NT2/D1 (cell line): ENCODE results near the gene OPCML.

Experiments
- DNase-seq: peaks from one replicate; pipeline ENCODE4 v3.0.0-alpha.2; 2011; ENCODE audit warnings: low read depth, low spot score
- H3K27me3 ChIP-seq: 2 replicates; pipeline ENCODE4 v1.6.0; 2011; ENCODE audit warnings: mild to moderate bottlenecking; ENCODE audit not compliant: insufficient read length, insufficient read depth
- H3K36me3 ChIP-seq: 2 replicates; pipeline ENCODE4 v1.6.1; 2011; ENCODE audit warnings: mild to moderate bottlenecking, low read length, mixed read lengths; ENCODE audit not compliant: insufficient read depth, insufficient read length
- H3K4me1 ChIP-seq: 2 replicates; pipeline ENCODE4 v1.5.1; 2011; ENCODE audit not compliant: insufficient read depth, insufficient read length
- H3K4me3 ChIP-seq: 2 replicates; pipeline ENCODE4 v1.5.1; 2011; ENCODE audit warnings: low read depth; ENCODE audit not compliant: insufficient read length
- H3K9ac ChIP-seq: 2 replicates; pipeline ENCODE4 v1.6.0; 2011; ENCODE audit warnings: low read depth; ENCODE audit not compliant: insufficient read length
- H3K9me3 ChIP-seq: 2 replicates; pipeline ENCODE4 v1.5.1; 2011; ENCODE audit warnings: mild to moderate bottlenecking, low read length; ENCODE audit not compliant: insufficient read depth
- SUZ12 ChIP-seq: IDR thresholded peaks from 2 replicates; pipeline ENCODE4 v1.6.1; 2011; ENCODE audit not compliant: insufficient read length, insufficient read depth; ENCODE audit errors: extremely low read depth
- YY1 ChIP-seq: IDR thresholded peaks from 2 replicates; pipeline ENCODE4 v1.6.1; 2011; ENCODE audit not compliant: insufficient read length, insufficient read depth
- ZNF274 ChIP-seq: IDR thresholded peaks from 2 replicates; pipeline ENCODE4 v1.6.1; 2011; ENCODE audit warnings: mild to moderate bottlenecking, low read depth, low read length

The OPCML gene

DNA sequence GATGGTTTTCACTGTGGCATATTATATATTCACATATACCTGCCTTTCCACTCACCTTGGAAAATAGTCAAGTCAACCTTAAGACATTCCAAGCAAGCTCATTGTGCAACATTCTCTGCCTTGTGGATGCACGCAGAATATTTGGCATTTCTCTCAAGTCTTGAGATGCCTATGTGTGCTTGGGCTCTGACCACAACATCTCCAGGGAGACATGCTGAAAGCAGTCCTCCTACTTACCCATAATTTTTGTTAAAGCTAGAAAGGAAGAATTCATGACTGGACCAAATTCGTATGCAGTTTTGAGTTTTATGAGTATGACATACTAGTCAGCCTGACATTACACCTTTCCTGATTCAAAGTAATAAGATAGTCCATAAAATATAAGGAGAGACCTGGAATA, 684.0 kb downstream of the OPCML start:
- no peak for TF ChIP-seq SUZ12
- no peak for TF ChIP-seq ZNF274
- no peak for TF ChIP-seq YY1
- Histone ChIP-seq H3K9me3 (no peaks in the 10 kb centered on the region), H3K9ac (no peak overlapping the region), H3K36me3 (no peaks in the 10 kb centered on the region), H3K27me3 (no peaks in the 10 kb centered on the region), H3K4me3 (no peak overlapping the region), H3K4me1 (no peaks in the 10 kb centered on the region)
- no peak for DNase-seq

DNA sequence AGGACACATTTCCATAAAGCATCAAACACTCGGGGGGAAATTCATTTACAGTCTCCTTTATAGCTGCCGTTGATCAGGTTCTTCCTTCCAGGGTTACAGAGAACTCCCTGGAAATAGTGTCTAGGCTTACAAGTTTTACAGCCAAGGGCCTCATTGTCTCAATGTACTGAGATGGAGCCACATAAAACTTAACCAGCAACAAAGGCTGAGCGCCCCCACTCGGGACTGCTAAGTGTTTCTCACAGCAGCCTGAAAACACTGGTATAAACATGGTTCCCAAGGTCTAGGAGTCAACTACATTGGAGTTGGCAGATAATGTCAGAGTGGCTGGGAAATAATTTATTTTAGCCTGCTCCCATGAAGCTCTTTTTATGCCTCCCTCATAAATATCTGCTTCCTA, 686.2 kb downstream of the OPCML start:
- H3K9me3 ChIP-seq: no peaks in the 10 kb centered on the region
- no peaks in the 10 kb centered on the region for H3K36me3 ChIP-seq
- DNase-seq: no peak
- H3K4me1 ChIP-seq: peaks cover 2% of the 10 kb centered on the region
- no peak for TF ChIP-seq SUZ12
- TF ChIP-seq YY1: no peak
- no peak for TF ChIP-seq ZNF274
- H3K27me3 ChIP-seq: no peaks in the 10 kb centered on the region
- no peak overlapping the region for H3K4me3 ChIP-seq
- H3K9ac ChIP-seq: no peak overlapping the region

DNA sequence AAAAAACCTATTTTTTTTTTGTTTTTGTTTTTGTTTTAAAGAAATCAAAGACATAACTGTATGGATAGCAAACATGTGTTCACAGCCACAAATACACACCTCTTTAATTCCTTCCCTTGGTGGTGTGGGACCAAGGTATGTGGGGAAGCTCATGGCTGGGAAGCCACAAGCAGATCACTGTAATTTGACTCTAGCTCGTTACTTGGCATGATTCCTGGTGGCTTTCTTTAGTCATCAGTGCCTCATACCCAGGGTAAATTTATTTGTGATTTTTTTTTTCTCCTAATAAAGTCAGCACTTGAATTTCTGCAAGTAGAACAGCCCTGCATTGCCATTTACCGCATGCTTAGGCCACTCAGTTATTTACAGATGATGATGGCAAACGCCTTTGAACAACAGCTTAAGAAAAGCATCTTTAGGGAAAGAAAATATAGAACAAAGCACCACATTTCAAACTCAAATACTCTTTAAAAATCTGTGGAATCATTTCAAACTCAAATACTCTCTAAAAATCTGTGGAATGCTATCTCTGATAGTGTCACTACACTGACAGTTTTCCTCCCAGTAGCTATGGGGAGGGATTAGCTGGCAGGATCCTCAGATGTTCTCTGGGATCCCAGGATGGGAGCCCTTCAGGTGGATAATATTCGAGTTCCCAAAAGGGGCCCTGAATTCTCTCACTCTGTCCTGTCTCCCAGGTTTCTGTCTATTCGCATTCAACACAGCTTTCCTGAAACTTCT, 687.2 kb downstream of the OPCML start:
- DNase-seq: no peak
- Histone ChIP-seq H3K36me3 (no peaks in the 10 kb centered on the region), H3K9ac (no peak overlapping the region), H3K4me1 (peaks cover 2% of the 10 kb centered on the region), H3K27me3 (no peaks in the 10 kb centered on the region), H3K9me3 (no peaks in the 10 kb centered on the region), H3K4me3 (no peak overlapping the region)
- TF ChIP-seq YY1: no peak

DNA sequence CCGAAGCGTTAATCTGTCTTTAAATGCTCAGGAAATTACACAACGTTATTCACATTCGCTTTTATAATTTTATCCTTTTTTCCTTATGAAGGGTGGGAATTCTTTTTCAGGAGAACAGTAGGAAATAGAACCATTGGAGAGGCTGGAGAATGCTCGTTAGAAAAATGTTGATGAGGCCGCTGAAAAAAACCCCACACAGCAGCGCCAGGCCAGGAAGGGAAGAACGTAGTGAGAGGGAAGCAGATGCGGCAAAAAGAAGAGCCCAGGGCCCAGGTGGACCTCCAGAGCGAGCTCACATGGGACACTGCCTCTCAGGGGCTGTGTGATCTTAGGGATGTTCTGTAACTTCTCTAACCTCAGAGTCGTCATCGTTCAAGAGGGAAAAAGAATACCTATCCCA, 691.6 kb downstream of the OPCML start:
- no peaks in the 10 kb centered on the region for H3K9me3 ChIP-seq
- TF ChIP-seq YY1: no peak
- TF ChIP-seq ZNF274: no peak
- no peak for TF ChIP-seq SUZ12
- H3K27me3 ChIP-seq: no peaks in the 10 kb centered on the region
- peaks cover 2% of the 10 kb centered on the region for H3K4me1 ChIP-seq
- no peak overlapping the region for H3K9ac ChIP-seq
- no peak overlapping the region for H3K4me3 ChIP-seq
- DNase-seq: no peak
- H3K36me3 ChIP-seq: no peaks in the 10 kb centered on the region

DNA sequence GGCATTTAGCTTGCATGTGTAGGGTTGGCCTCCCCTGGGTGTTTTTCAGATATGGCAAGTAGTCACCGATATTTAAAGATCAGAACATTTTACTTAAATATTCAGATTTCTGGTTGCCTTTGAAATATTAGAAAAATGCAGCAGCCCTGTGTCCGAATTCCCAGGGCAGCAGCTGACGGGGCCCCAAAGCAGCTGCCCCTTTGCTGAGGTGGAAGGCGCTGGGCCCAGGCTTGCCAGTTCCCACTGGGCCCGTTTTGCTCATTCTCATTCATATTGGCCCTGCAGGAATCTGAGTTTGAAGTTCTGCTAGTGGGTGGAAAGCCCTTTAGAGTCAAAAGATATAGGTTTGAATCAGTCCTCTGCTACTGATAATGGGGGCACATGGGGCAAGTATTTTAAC, 692.1 kb downstream of the OPCML start:
- TF ChIP-seq YY1 (no peak), ZNF274 (no peak), SUZ12 (no peak)

DNA sequence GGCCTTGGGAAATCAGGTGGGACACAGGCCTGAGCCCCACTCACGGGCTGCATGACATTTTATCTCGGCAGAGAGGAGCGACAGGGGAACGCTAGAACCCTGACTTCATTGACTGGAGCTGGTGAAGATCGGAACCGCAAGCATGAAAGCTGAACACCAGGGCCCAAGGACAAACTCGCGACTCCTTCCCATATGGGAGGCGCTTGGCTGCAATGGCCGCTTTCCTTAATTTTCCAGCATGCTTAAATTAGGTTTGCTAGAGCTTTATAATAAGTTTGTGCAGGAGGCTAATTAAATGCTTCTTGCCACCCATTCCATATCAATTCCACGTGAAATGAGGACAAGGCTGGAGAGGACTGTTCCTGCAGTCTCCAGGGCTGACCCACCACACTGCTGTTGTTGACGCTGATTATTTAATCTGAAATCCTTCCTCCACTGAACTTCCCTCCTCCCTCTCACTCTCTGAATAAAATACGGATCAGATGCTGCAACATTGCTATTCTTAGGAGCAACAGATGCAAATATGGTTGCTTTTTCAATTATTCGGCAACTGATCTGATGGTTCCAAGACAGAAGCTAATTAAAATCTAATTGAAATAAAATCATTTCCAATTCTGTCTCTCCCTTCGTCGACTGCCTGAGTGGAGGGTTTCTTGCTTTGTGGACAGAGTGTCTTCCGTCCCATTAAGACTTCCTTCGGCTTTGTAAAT, 692.9 kb downstream of the OPCML start:
- Histone ChIP-seq H3K9me3 (no peaks in the 10 kb centered on the region), H3K27me3 (no peaks in the 10 kb centered on the region), H3K4me1 (peaks cover 2% of the 10 kb centered on the region), H3K9ac (no peak overlapping the region), H3K4me3 (no peak overlapping the region), H3K36me3 (no peaks in the 10 kb centered on the region)
- no peak for TF ChIP-seq YY1
- TF ChIP-seq SUZ12: no peak
- TF ChIP-seq ZNF274: no peak
- DNase-seq: no peak

More for the DNA sequence above, 692.1 kb downstream of the OPCML start:
- H3K9ac ChIP-seq: no peak overlapping the region
- no peaks in the 10 kb centered on the region for H3K9me3 ChIP-seq
- DNase-seq: no peak
- H3K27me3 ChIP-seq: no peaks in the 10 kb centered on the region
- peaks cover 2% of the 10 kb centered on the region for H3K4me1 ChIP-seq
- H3K4me3 ChIP-seq: no peak overlapping the region
- no peaks in the 10 kb centered on the region for H3K36me3 ChIP-seq

DNA sequence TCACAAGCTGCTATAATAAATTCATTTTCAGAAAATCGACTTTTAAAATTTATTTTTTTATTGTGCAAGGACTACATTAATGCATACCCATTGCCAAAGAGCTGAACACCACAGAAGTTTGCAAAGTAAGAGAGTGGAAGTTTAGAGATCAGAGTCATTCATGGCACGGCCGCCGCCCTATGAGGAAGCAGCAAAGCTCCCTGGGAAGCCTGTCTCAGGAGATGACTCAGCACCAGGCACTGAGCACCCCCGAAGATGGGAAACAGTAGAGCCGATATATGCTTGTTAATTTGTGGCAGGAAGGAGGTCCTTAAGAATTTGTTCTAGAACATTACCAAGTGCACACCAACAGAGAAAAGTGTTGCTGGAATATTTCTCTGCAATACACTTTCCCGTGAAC, 693.7 kb downstream of the OPCML start:
- Histone ChIP-seq H3K36me3 (no peaks in the 10 kb centered on the region), H3K9ac (no peak overlapping the region), H3K27me3 (no peaks in the 10 kb centered on the region), H3K9me3 (no peaks in the 10 kb centered on the region), H3K4me3 (no peak overlapping the region), H3K4me1 (peaks cover 2% of the 10 kb centered on the region)
- DNase-seq: no peak
- TF ChIP-seq YY1 (no peak), SUZ12 (no peak), ZNF274 (no peak)
